ENCODE data around the gene SLC39A11.

SLC39A11 gene

GRCh38 chr17:72943826-72944689, 148.4 kb downstream of the SLC39A11 start:
- H3K27ac ChIP-seq = no peak overlapping the region
- TF ChIP-seq, protein P1, sequence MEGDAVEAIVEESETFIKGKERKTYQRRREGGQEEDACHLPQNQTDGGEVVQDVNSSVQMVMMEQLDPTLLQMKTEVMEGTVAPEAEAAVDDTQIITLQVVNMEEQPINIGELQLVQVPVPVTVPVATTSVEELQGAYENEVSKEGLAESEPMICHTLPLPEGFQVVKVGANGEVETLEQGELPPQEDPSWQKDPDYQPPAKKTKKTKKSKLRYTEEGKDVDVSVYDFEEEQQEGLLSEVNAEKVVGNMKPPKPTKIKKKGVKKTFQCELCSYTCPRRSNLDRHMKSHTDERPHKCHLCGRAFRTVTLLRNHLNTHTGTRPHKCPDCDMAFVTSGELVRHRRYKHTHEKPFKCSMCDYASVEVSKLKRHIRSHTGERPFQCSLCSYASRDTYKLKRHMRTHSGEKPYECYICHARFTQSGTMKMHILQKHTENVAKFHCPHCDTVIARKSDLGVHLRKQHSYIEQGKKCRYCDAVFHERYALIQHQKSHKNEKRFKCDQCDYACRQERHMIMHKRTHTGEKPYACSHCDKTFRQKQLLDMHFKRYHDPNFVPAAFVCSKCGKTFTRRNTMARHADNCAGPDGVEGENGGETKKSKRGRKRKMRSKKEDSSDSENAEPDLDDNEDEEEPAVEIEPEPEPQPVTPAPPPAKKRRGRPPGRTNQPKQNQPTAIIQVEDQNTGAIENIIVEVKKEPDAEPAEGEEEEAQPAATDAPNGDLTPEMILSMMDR (conservative IDR thresholded peaks at IDR 0.05; ENCODE audit: low read depth, low read length) = no peak
- no peaks in the 10 kb centered on the region for H4K20me1 ChIP-seq (ENCODE audit: insufficient read depth)
- no peaks in the 10 kb centered on the region for H3K4me1 ChIP-seq (ENCODE audit: low read depth, poor library complexity, severe bottlenecking)
- H3K9ac ChIP-seq = no peak overlapping the region
- H3K36me3 ChIP-seq (ENCODE audit: insufficient read depth) = no peaks in the 10 kb centered on the region
- H3K27me3 ChIP-seq (ENCODE audit: insufficient read depth, low read depth) = no peaks in the 10 kb centered on the region
- H2AFZ ChIP-seq (ENCODE audit: low read depth) = no peak overlapping the region
- no peak overlapping the region for H3K4me2 ChIP-seq
- H3K79me2 ChIP-seq (ENCODE audit: insufficient read depth, low read depth) = no peaks in the 10 kb centered on the region
- H3K4me3 ChIP-seq (IDR thresholded peaks at IDR 0.05; ENCODE audit: insufficient read depth, low read depth, low read length) = no peak overlapping the region

- Histone ChIP-seq H3K27me3 (ENCODE audit: insufficient read depth, low read depth) (no peaks in the 10 kb centered on the region), H3K79me2 (ENCODE audit: insufficient read depth, low read depth) (no peaks in the 10 kb centered on the region), H3K27ac (no peak overlapping the region), H3K36me3 (ENCODE audit: insufficient read depth) (no peaks in the 10 kb centered on the region), H3K4me3 (IDR thresholded peaks at IDR 0.05; ENCODE audit: insufficient read depth, low read depth, low read length) (no peak overlapping the region), H4K20me1 (ENCODE audit: insufficient read depth) (no peaks in the 10 kb centered on the region; the same call in 1 of the 2 replicates), H2AFZ (ENCODE audit: low read depth) (no peak overlapping the region), H3K4me1 (ENCODE audit: low read depth, poor library complexity, severe bottlenecking) (no peaks in the 10 kb centered on the region), H3K4me2 (no peak overlapping the region), H3K9ac (no peak overlapping the region)
- TF ChIP-seq, protein P1 (conservative IDR thresholded peaks at IDR 0.05; ENCODE audit: low read depth, low read length) = no peak
Measured at GRCh38 chr17:72942579-72942978, 149.9 kb downstream of the SLC39A11 start.

DNA sequence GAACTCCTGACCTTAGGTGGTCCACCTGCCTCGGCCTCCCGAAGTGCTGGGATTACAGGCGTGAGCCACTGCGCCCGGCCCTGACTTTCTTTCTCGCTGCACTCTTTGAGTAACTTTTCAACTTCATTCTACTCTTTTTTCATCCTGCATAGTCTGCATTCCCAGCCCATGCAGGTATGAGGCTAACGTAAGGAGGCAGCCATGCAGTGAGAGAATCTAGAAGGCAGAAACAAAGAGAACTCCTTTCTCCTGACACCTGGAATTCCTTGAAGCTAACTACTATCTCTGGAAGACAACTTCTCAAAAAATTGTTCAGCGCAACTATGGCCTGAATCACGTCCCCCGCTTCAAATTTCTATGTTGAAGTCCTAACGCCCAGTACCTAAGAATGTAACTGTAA, 152.0 kb downstream of the SLC39A11 start:
- TF ChIP-seq, protein P1 (conservative IDR thresholded peaks at IDR 0.05; ENCODE audit: low read depth, low read length) = no peak
- Histone ChIP-seq H4K20me1 (ENCODE audit: insufficient read depth) (no peaks in the 10 kb centered on the region; the same call in 1 of the 2 replicates), H3K4me1 (ENCODE audit: low read depth, poor library complexity, severe bottlenecking) (no peaks in the 10 kb centered on the region), H3K4me2 (no peak overlapping the region), H3K4me3 (IDR thresholded peaks at IDR 0.05; ENCODE audit: insufficient read depth, low read depth, low read length) (no peak overlapping the region), H3K27me3 (ENCODE audit: insufficient read depth, low read depth) (no peaks in the 10 kb centered on the region), H3K36me3 (ENCODE audit: insufficient read depth) (no peaks in the 10 kb centered on the region), H3K9ac (no peak overlapping the region), H2AFZ (ENCODE audit: low read depth) (no peak overlapping the region), H3K27ac (no peak overlapping the region), H3K79me2 (ENCODE audit: insufficient read depth, low read depth) (no peaks in the 10 kb centered on the region)

DNA sequence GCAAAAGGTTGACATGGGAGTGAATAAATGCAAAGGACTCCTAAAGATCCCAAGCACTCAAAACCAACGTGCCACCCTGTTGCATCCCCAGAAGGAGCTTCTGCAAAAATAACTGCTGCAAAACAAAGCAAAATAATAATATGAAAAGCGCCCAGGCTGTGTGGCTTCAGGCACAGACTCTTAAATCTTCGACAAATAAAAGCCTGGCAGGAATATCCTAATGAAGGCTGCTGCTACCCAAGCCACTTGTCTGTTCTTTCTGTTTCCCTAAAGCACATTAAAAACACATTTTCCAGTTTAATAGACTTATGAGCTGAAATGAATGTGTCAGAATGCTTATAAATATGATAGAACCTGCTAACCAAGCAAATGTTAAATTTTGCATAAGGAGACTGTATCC, 154.0 kb downstream of the SLC39A11 start:
- Histone ChIP-seq H3K9ac (no peak overlapping the region), H3K79me2 (ENCODE audit: insufficient read depth, low read depth) (no peaks in the 10 kb centered on the region), H2AFZ (ENCODE audit: low read depth) (no peak overlapping the region), H3K4me3 (IDR thresholded peaks at IDR 0.05; ENCODE audit: insufficient read depth, low read depth, low read length) (no peak overlapping the region), H4K20me1 (ENCODE audit: insufficient read depth) (no peaks in the 10 kb centered on the region; the same call in 1 of the 2 replicates), H3K36me3 (ENCODE audit: insufficient read depth) (no peaks in the 10 kb centered on the region), H3K27ac (no peak overlapping the region), H3K4me2 (no peak overlapping the region), H3K27me3 (ENCODE audit: insufficient read depth, low read depth) (no peaks in the 10 kb centered on the region), H3K4me1 (ENCODE audit: low read depth, poor library complexity, severe bottlenecking) (no peaks in the 10 kb centered on the region)
- TF ChIP-seq, protein P1 (conservative IDR thresholded peaks at IDR 0.05; ENCODE audit: low read depth, low read length) = no peak
